Testis (tissue), 3 donors: ENCODE data around the gene SNPH. TPM values are rescaled to one million over a fixed set of nuclear protein-coding genes. Genes with fewer than 3 reads are reported as not detected.

Experiments
- DNase-seq: peaks from one replicate; pipeline ENCODE4 v3.0.0-alpha.2; 2019
- H3K27ac ChIP-seq, 2 donors: fragments of 200-600 bp; sonication (generic); one replicate each; pipeline ENCODE4 v1.5.1; 2019
- H3K27me3 ChIP-seq: fragments of 200-600 bp; sonication (generic); one replicate; pipeline ENCODE4 v1.5.1; 2019
- H3K36me3 ChIP-seq: fragments of 200-600 bp; sonication (generic); one replicate; pipeline ENCODE4 v1.5.1; 2017; ENCODE audit warnings: low read depth; ENCODE audit errors: missing control alignments
- H3K4me1 ChIP-seq: fragments of 200-600 bp; sonication (generic); one replicate; pipeline ENCODE4 v1.5.1; 2019
- H3K4me3 ChIP-seq, 2 donors: fragments of 200-600 bp; sonication (generic); one replicate each; pipeline ENCODE4 v1.5.1; 2017 to 2019
- H3K9me3 ChIP-seq: fragments of 200-600 bp; sonication (generic); one replicate; pipeline ENCODE4 v1.5.1; 2017
- POLR2A ChIP-seq: fragments of 450-650 bp; IDR thresholded peaks from one replicate; pipeline ENCODE4 v1.6.1; 2017; ENCODE audit warnings: antibody characterized with exemption, mild to moderate bottlenecking, moderate library complexity
- WGBS, 2 donors: methylation state at CpG; one replicate each; pipeline ENCODE4 v1.1.5; 2018; 5-methylcytosine and 5-hydroxymethylcytosine counted together
- intact Hi-C: fragments of 100-400 bp; cut with DNase I; formaldehyde crosslinking; loops from one replicate; pipeline ENCODE4 v1.15.1; 2023; ENCODE audit warnings: low total_unique reads
- polyA plus RNA-seq: library from polyadenylated mRNA; stranded (reverse); fragments of 350-450 nt; fragmentation: Illumina TruSeq; extraction: RNeasy Lipid Tissue Mini Kit (QIAGEN cat#74804); gene quantifications from one replicate; pipeline ENCODE4 v1.2.3, GENCODE V29; 2014; ENCODE audit warnings: low read depth, low replicate concordance; ENCODE audit not compliant: insufficient read depth
- total RNA-seq, 2 donors: library from RNA; depleted of rRNA; stranded (reverse); fragments of >200 nt; gene quantifications; one replicate each; pipeline ENCODE4 v1.2.3, GENCODE V29; 2016
- TF ChIP-seq, protein P1 (sequence below), 3 experiments: fragments of 450-650 bp in 2 of 3; fragments of 200-600 bp in 1 of 3; sonication (generic) in 1 of 3; IDR thresholded peaks; one replicate each; pipeline ENCODE4 v1.5.1; 2016 to 2019; ENCODE audit warnings: antibody characterized with exemption in 3 of 3, mild to moderate bottlenecking in 2 of 3, moderate library complexity in 1 of 3

Gene SNPH
- total and polyA plus RNA-seq, 3 donors from 2014 or later: 4.2 to 10.4 (median 9.0) TPM

DNA sequence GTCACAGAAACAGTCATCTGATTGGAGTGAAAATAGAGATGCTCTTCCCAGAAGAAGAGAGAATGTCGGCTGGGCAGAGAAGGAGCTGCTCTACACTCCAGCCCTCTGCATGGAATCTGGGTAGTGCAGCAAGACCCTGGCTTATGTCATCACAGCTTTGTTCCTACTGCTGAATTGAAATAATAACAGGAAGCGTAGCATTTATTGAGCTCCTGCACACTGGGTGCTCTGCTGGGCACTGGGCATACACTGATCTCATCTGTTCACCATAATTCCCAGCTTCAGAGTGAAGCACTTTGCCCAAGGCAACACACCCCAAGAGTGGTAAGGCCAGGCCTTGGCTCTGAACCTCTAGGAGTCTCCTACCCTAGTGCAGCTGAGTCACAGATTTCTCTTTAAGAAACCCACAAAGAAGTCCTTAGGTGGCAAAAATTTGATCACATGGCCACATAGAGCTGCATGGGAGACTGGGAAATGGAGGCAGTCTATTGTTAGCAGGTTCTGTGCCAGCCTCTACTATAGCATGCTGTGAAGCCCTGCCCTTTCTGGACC is 66.7 kb downstream of the SNPH start:
- no peaks in the 10 kb centered on the region for H3K36me3 ChIP-seq
- TF ChIP-seq, protein P1, sequence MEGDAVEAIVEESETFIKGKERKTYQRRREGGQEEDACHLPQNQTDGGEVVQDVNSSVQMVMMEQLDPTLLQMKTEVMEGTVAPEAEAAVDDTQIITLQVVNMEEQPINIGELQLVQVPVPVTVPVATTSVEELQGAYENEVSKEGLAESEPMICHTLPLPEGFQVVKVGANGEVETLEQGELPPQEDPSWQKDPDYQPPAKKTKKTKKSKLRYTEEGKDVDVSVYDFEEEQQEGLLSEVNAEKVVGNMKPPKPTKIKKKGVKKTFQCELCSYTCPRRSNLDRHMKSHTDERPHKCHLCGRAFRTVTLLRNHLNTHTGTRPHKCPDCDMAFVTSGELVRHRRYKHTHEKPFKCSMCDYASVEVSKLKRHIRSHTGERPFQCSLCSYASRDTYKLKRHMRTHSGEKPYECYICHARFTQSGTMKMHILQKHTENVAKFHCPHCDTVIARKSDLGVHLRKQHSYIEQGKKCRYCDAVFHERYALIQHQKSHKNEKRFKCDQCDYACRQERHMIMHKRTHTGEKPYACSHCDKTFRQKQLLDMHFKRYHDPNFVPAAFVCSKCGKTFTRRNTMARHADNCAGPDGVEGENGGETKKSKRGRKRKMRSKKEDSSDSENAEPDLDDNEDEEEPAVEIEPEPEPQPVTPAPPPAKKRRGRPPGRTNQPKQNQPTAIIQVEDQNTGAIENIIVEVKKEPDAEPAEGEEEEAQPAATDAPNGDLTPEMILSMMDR (IDR thresholded peaks at IDR 0.05): no peak
- no peak for TF ChIP-seq POLR2A
- no peaks in the 10 kb centered on the region for H3K9me3 ChIP-seq
- 89 to 94% methylated on average over 2 of the region's 2 CpGs for WGBS, 2 donors
- peaks cover 25% of the 10 kb centered on the region for H3K4me1 ChIP-seq
- H3K27ac ChIP-seq: no peak overlapping the region
- intact Hi-C loops: no loop called here
- H3K4me3 ChIP-seq: no peak overlapping the region
- no peak for DNase-seq
- H3K27me3 ChIP-seq: no peaks in the 10 kb centered on the region

- no peak for DNase-seq
- no peak for TF ChIP-seq POLR2A
- TF ChIP-seq, protein P1 (IDR thresholded peaks at IDR 0.05): no peak
- no peak overlapping the region for H3K27ac ChIP-seq
- peaks cover 16% of the 10 kb centered on the region for H3K4me1 ChIP-seq
- H3K36me3 ChIP-seq: no peaks in the 10 kb centered on the region
- intact Hi-C loops: no loop called here
- H3K9me3 ChIP-seq: no peaks in the 10 kb centered on the region
- WGBS, 2 donors: 93 to 94% methylated on average over 7 to 11 of the region's 11 CpGs
- H3K4me3 ChIP-seq: no peak overlapping the region
- H3K27me3 ChIP-seq: no peaks in the 10 kb centered on the region
Measured at GRCh38 chr20:1333462-1334369, 67.6 kb downstream of the SNPH start.

DNA sequence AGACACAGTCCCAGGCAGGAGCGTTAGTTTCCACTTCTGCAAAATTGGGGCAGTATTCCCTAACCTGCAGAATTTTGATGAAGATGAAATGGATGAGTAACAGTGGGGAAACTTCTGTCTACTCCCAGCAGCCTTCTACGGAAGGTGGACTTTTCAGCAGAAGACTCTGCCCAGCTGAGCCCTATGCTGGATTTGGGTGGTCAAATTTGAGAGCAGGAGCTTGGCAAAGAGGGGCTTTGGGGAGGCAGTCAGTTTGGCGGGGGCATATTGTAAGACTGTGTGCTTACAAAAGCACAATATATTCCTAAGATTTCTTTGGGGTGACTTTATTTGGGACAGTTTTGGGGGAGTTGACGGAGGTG is 68.3 kb downstream of the SNPH start:
- peaks cover 11% of the 10 kb centered on the region for H3K4me1 ChIP-seq
- no peaks in the 10 kb centered on the region for H3K36me3 ChIP-seq
- 84 to 98% methylated on average over 4 of the region's 4 CpGs for WGBS, 2 donors
- H3K4me3 ChIP-seq: no peak overlapping the region
- no peaks in the 10 kb centered on the region for H3K27me3 ChIP-seq
- no peak for TF ChIP-seq POLR2A
- TF ChIP-seq, protein P1 (IDR thresholded peaks at IDR 0.05): no peak
- H3K9me3 ChIP-seq: no peaks in the 10 kb centered on the region
- intact Hi-C loops: no loop called here
- no peak for DNase-seq
- H3K27ac ChIP-seq: no peak overlapping the region

- TF ChIP-seq, protein P1 (IDR thresholded peaks at IDR 0.05): no peak
- TF ChIP-seq POLR2A: no peak
- intact Hi-C loops: no loop called here
- WGBS, 2 donors: 83 to 85% methylated on average over 3 of the region's 3 CpGs
Measured at GRCh38 chr20:1334761-1335160, 68.7 kb downstream of the SNPH start.

More at GRCh38 chr20:1334761-1335160, 68.7 kb downstream of the SNPH start:
- H3K4me1 ChIP-seq: peaks cover 11% of the 10 kb centered on the region
- H3K27me3 ChIP-seq: no peaks in the 10 kb centered on the region
- no peak for DNase-seq
- no peak overlapping the region for H3K4me3 ChIP-seq
- no peaks in the 10 kb centered on the region for H3K36me3 ChIP-seq
- no peaks in the 10 kb centered on the region for H3K9me3 ChIP-seq
- no peak overlapping the region for H3K27ac ChIP-seq
